Right atrium auricular region (tissue), 2 donors: ENCODE results near the gene DMRTA1. TPM values are rescaled to one million over a fixed set of nuclear protein-coding genes. Genes with fewer than 3 reads are reported as not detected.
"Not testable (repeated sequence)": the region's sequence is repeated elsewhere in the genome, so short reads cannot be mapped to it uniquely, and the experiment has no call there.

Experiments used
- DNase-seq: peaks from one replicate; pipeline ENCODE4 v3.0.0-alpha.2; 2019; ENCODE audit warnings: low spot score
- H3K27ac ChIP-seq, 2 donors: fragments of 200-600 bp; sonication (generic); 1 replicate in 1 of 2; 2 replicates in 1 of 2; pipeline ENCODE4 v1.5.1; 2016 to 2019
- H3K27me3 ChIP-seq, 2 donors: fragments of 200-600 bp; sonication (generic); one replicate each; pipeline versions ENCODE4 v1.5.1 to v1.6.0; 2017 to 2019
- H3K36me3 ChIP-seq: fragments of 200-600 bp; sonication (generic); one replicate; pipeline ENCODE4 v1.5.1; 2016
- H3K4me1 ChIP-seq, 2 donors: fragments of 200-600 bp; sonication (generic); one replicate each; pipeline versions ENCODE4 v1.5.1 to v1.6.0; 2017 to 2019
- H3K4me3 ChIP-seq, 2 donors: fragments of 200-600 bp; sonication (generic); 1 replicate in 1 of 2; 2 replicates in 1 of 2; pipeline ENCODE4 v1.5.1; 2017 to 2019; ENCODE audit warnings: mild to moderate bottlenecking in 1 of 2, moderate library complexity in 1 of 2
- H3K9me3 ChIP-seq, 2 donors: fragments of 200-600 bp; sonication (generic); one replicate each; pipeline ENCODE4 v1.5.1; 2019
- CTCF ChIP-seq, 2 donors: fragments of 200-600 bp; sonication (generic); IDR thresholded peaks; one replicate each; pipeline ENCODE4 v1.5.1; 2019; ENCODE audit warnings: antibody characterized with exemption in 2 of 2
- total RNA-seq, 2 donors: library from RNA; depleted of rRNA; stranded (reverse); fragments of >200 nt; gene quantifications; one replicate each; pipeline ENCODE4 v1.1.0, GENCODE V29; 2016

The DMRTA1 gene
- total RNA-seq, 2 donors from 2014 or later, result 0.43 to 0.74 TPM

- H3K27me3 ChIP-seq, result no peaks in the 10 kb centered on the region
- no peak for DNase-seq
- peak; percentile 30 to 71 for TF ChIP-seq CTCF (IDR thresholded peaks at IDR 0.05)
These were observed 23.4 kb downstream of the DMRTA1 start for GRCh38 chr9:22469928-22470544.

GRCh38 chr9:22481566-22481965 lies 34.9 kb downstream of the DMRTA1 start:
- Histone ChIP-seq H3K4me1 (no peaks in the 10 kb centered on the region), H3K36me3 (no peaks in the 10 kb centered on the region), H3K27ac (no peak overlapping the region), H3K4me3 (no peak overlapping the region), H3K9me3 (peaks cover 0 to 10% of the 10 kb centered on the region in 2 donors), H3K27me3 (no peaks in the 10 kb centered on the region)
- TF ChIP-seq CTCF (IDR thresholded peaks at IDR 0.05), result no peak
- DNase-seq, result no peak

More at GRCh38 chr9:22469928-22470544, 23.4 kb downstream of the DMRTA1 start:
- Histone ChIP-seq H3K27ac (no peak overlapping the region), H3K36me3 (no peaks in the 10 kb centered on the region), H3K9me3 (no peaks in the 10 kb centered on the region), H3K4me1 (no peaks in the 10 kb centered on the region), H3K4me3 (no peak overlapping the region)

- no peak overlapping the region for H3K4me3 ChIP-seq
- H3K9me3 ChIP-seq, result peaks cover 0 to 10% of the 10 kb centered on the region in 2 donors
- no peaks in the 10 kb centered on the region for H3K4me1 ChIP-seq
- H3K27ac ChIP-seq, result no peak overlapping the region
- H3K36me3 ChIP-seq, result no peaks in the 10 kb centered on the region
- no peaks in the 10 kb centered on the region for H3K27me3 ChIP-seq
- no peak for DNase-seq
- no peak for TF ChIP-seq CTCF (IDR thresholded peaks at IDR 0.05)
These were observed 37.0 kb downstream of the DMRTA1 start for GRCh38 chr9:22483528-22484070.

GRCh38 chr9:22496197-22496596 lies 49.6 kb downstream of the DMRTA1 start:
- H3K27ac ChIP-seq, H3K36me3 ChIP-seq, H3K9me3 ChIP-seq, H3K4me1 ChIP-seq, DNase-seq, H3K4me3 ChIP-seq, H3K27me3 ChIP-seq: not testable (repeated sequence)
